ENCODE results near the gene LSAMP. TPM values are rescaled to one million over a fixed set of nuclear protein-coding genes. Genes with fewer than 3 reads are reported as not detected.
A peak's percentile ranks its signal among the peaks of the same experiment; 100 is the strongest.

LSAMP gene
- total and polyA plus RNA-seq, 2 of the 13 experiments (the other 11 are each of a cell fraction or from before 2014, with no cell fraction given) = not detected

- TF ChIP-seq NR2F2 (IDR thresholded peaks at IDR 0.05; ENCODE audit: borderline replicate concordance, low read depth) (peak; percentile 39; the same call in 1 of the 2 replicates), RARA (CRISPR knock-in tag; IDR thresholded peaks at IDR 0.05) (peak; percentile 58; the same call in 1 of the 2 replicates), MIXL1 (CRISPR knock-in tag; IDR thresholded peaks at IDR 0.05) (0 out of 2 replicates have a peak, but pooled peaks have one; percentile 50), NFIC (IDR thresholded peaks at IDR 0.05; ENCODE audit: low read length) (peak; percentile 78; the same call in 1 of the 2 replicates), ERF (CRISPR knock-in tag; IDR thresholded peaks at IDR 0.05) (no peak), CTCF (CRISPR knock-in tag; IDR thresholded peaks at IDR 0.05) (0 out of 2 replicates have a peak, but pooled peaks have one; percentile 6), HNF4A (CRISPR knock-in tag; IDR thresholded peaks at IDR 0.05) (peak; percentile 46), ZNF253 (CRISPR knock-in tag; IDR thresholded peaks at IDR 0.05; ENCODE audit: borderline replicate concordance) (no peak), ASH2L (IDR thresholded peaks at IDR 0.05; ENCODE audit: insufficient read length, low read depth, low read length) (peak; percentile 17), HMG20A (CRISPR knock-in tag; IDR thresholded peaks at IDR 0.05; ENCODE audit: borderline replicate concordance) (peak; percentile 74; the same call in 1 of the 2 replicates), ZNF556 (CRISPR knock-in tag; IDR thresholded peaks at IDR 0.05; ENCODE audit: borderline replicate concordance) (no peak), ZNF713 (CRISPR knock-in tag; IDR thresholded peaks at IDR 0.05) (no peak), ZNF503 (CRISPR knock-in tag; IDR thresholded peaks at IDR 0.05) (peak; percentile 47; the same call in 1 of the 2 replicates), TEAD3 (CRISPR knock-in tag; optimal IDR thresholded peaks at IDR 0.05; ENCODE audit: borderline replicate concordance) (peak; percentile 90), CHD4 (IDR thresholded peaks at IDR 0.05; ENCODE audit: borderline replicate concordance, low read length) (peak; percentile 30; the same call in 1 of the 2 replicates), GATA4 (IDR thresholded peaks at IDR 0.05; ENCODE audit: borderline replicate concordance, low read depth) (0 out of 2 replicates have a peak, but pooled peaks have one; percentile 31), ELF3 (CRISPR knock-in tag; IDR thresholded peaks at IDR 0.05) (peak; percentile 55; the same call in 1 of the 2 replicates), POGZ (CRISPR knock-in tag; IDR thresholded peaks at IDR 0.05) (peak; percentile 49), SKI (IDR thresholded peaks at IDR 0.05; ENCODE audit: partially characterized antibody) (peak; percentile 20), GABPB1 (CRISPR knock-in tag; IDR thresholded peaks at IDR 0.05) (no peak)
- TF ChIP-seq, protein P1, sequence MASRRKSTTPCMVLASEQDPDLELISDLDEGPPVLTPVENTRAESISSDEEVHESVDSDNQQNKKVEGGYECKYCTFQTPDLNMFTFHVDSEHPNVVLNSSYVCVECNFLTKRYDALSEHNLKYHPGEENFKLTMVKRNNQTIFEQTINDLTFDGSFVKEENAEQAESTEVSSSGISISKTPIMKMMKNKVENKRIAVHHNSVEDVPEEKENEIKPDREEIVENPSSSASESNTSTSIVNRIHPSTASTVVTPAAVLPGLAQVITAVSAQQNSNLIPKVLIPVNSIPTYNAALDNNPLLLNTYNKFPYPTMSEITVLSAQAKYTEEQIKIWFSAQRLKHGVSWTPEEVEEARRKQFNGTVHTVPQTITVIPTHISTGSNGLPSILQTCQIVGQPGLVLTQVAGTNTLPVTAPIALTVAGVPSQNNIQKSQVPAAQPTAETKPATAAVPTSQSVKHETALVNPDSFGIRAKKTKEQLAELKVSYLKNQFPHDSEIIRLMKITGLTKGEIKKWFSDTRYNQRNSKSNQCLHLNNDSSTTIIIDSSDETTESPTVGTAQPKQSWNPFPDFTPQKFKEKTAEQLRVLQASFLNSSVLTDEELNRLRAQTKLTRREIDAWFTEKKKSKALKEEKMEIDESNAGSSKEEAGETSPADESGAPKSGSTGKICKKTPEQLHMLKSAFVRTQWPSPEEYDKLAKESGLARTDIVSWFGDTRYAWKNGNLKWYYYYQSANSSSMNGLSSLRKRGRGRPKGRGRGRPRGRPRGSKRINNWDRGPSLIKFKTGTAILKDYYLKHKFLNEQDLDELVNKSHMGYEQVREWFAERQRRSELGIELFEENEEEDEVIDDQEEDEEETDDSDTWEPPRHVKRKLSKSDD (CRISPR knock-in tag; IDR thresholded peaks at IDR 0.05; ENCODE audit: low read depth) = no peak
Observed at GRCh38 chr3:115822579-115822978, 622.7 kb downstream of the LSAMP start (continued).

Measured in HepG2 (cell line).